A673 (cell line): Measurements from ENCODE around the gene IGFBP4. TPM values are rescaled to one million over a fixed set of nuclear protein-coding genes. Genes with fewer than 3 reads are reported as not detected.

Source experiments
- BruUV-seq: library from RNA; stranded (reverse); fragments of 400-500 nt; replicated peaks from 2 replicates; lab custom pipeline; 2021; lab: Mats Ljungman, UMichigan
- CTCF ChIA-PET: fragments of 300-600 bp; sonication (Branson Sonifier 250); formaldehyde crosslinking; loops from one replicate; lab custom pipeline; 2022; ENCODE audit warnings: antibody characterized with exemption; lab: Charles Lee
- POLR2A ChIA-PET: fragments of 300-600 bp; sonication (Branson Sonifier 250); formaldehyde crosslinking; loops from one replicate; lab custom pipeline; 2022; ENCODE audit warnings: antibody characterized with exemption; ENCODE audit not compliant: low non-redundant PET; lab: Charles Lee
- DNase-seq: peaks from one replicate; pipeline ENCODE4 v3.0.0-alpha.2; 2015; ENCODE audit warnings: low spot score
- H3K27ac ChIP-seq: fragments of 200-600 bp; sonication (generic); 2 replicates; pipeline ENCODE4 v1.5.1; 2016; ENCODE audit warnings: mixed run types, low read depth, mild to moderate bottlenecking, mixed read lengths, antibody characterized with exemption, low read length; ENCODE audit not compliant: poor library complexity, severe bottlenecking
- H3K27me3 ChIP-seq: fragments of 200-600 bp; sonication (generic); replicated peaks from 2 replicates; pipeline ENCODE4 v1.6.1; 2017; ENCODE audit warnings: mixed run types, low read depth, mild to moderate bottlenecking, mixed read lengths, antibody characterized with exemption, low read length; ENCODE audit not compliant: insufficient read depth, poor library complexity
- H3K36me3 ChIP-seq: fragments of 200-600 bp; sonication (generic); 2 replicates; pipeline ENCODE4 v1.6.1; 2016; ENCODE audit warnings: mixed run types, mild to moderate bottlenecking, mixed read lengths, antibody characterized with exemption, low read length; ENCODE audit not compliant: insufficient read depth, poor library complexity, severe bottlenecking
- H3K4me1 ChIP-seq: fragments of 200-600 bp; sonication (generic); 2 replicates; pipeline ENCODE4 v1.6.1; 2017; ENCODE audit warnings: mixed run types, mild to moderate bottlenecking, mixed read lengths, antibody characterized with exemption, low read length; ENCODE audit not compliant: insufficient read depth, poor library complexity, severe bottlenecking
- H3K4me3 ChIP-seq: fragments of 200-600 bp; sonication (generic); 2 replicates; pipeline ENCODE4 v1.5.1; 2016; ENCODE audit warnings: low read depth, mixed run types, mild to moderate bottlenecking, mixed read lengths, low read length; ENCODE audit not compliant: poor library complexity, severe bottlenecking
- H3K9me3 ChIP-seq: fragments of 200-600 bp; sonication (generic); 2 replicates; pipeline ENCODE4 v1.6.1; 2016; ENCODE audit warnings: mixed run types, low read depth, mild to moderate bottlenecking, mixed read lengths, antibody characterized with exemption, low read length; ENCODE audit not compliant: poor library complexity, severe bottlenecking
- CTCF ChIP-seq: fragments of 300-800, 200-600 bp; sonication (generic); conservative IDR thresholded peaks from 2 replicates; pipeline ENCODE4 v1.5.1; 2017; ENCODE audit warnings: low read depth, mild to moderate bottlenecking, antibody characterized with exemption, low read length, moderate library complexity, mixed read lengths
- EZH2 ChIP-seq: fragments of 200-600 bp; sonication (generic); IDR thresholded peaks from 2 replicates; pipeline ENCODE4 v1.6.1; 2017; ENCODE audit warnings: borderline replicate concordance, low read depth, mild to moderate bottlenecking, mixed read lengths, antibody characterized with exemption, low read length; ENCODE audit not compliant: poor library complexity, severe bottlenecking
- intact Hi-C: fragments of 100-400 bp; cut with micrococcal nuclease; formaldehyde crosslinking; loops from one replicate; pipeline ENCODE4 v1.10.0; 2022; ENCODE audit not compliant: unreplicated experiment
- total RNA-seq: library from RNA; stranded (reverse); gene quantifications from 2 replicates; pipeline ENCODE4 v1.2.3, GENCODE V29; 2021

The IGFBP4 gene
- total RNA-seq, 1 experiment from 2014 or later, result 4.8 TPM

- POLR2A ChIA-PET, result interaction anchor here (0.6 kb wide), 1 partner anchor 157 kb away, joined by 7 read pairs; no protein-coding TSS in a partner anchor
Observed at GRCh38 chr17:40436636-40437035, 6.6 kb upstream of the IGFBP4 start.

GRCh38 chr17:40437095-40437732, 6.0 kb upstream of the IGFBP4 start:
- H3K9me3 ChIP-seq, result no peaks in the 10 kb centered on the region
- intact Hi-C loops, result no loop called here
- no peaks in the 10 kb centered on the region for H3K36me3 ChIP-seq
- H3K4me1 ChIP-seq, result no peaks in the 10 kb centered on the region
- H3K4me3 ChIP-seq, result no peak overlapping the region
- ChIA-PET POLR2A (interaction anchor here (0.5 kb wide), 1 partner anchor 35 kb away, joined by 6 read pairs; no protein-coding TSS in a partner anchor), CTCF (no interaction called here)
- H3K27me3 ChIP-seq, result no peaks in the 10 kb centered on the region
- no TSS peak for BruUV-seq
- DNase-seq, result no peak
- H3K27ac ChIP-seq, result no peak overlapping the region
- TF ChIP-seq CTCF, result no peak
- TF ChIP-seq EZH2, result no peak

More at GRCh38 chr17:40436636-40437035, 6.6 kb upstream of the IGFBP4 start:
- no peaks in the 10 kb centered on the region for H3K9me3 ChIP-seq
- CTCF ChIA-PET, result no interaction called here
- H3K27me3 ChIP-seq, result no peaks in the 10 kb centered on the region
- H3K36me3 ChIP-seq, result no peaks in the 10 kb centered on the region
- intact Hi-C loops, result no loop called here
- H3K27ac ChIP-seq, result no peak overlapping the region
- H3K4me3 ChIP-seq, result no peak overlapping the region
- DNase-seq, result no peak
- TF ChIP-seq CTCF (no peak), EZH2 (no peak)
- no TSS peak for BruUV-seq
- H3K4me1 ChIP-seq, result no peaks in the 10 kb centered on the region

- BruUV-seq, result no TSS peak
- Histone ChIP-seq H3K4me3 (no peak overlapping the region), H3K27ac (no peak overlapping the region), H3K4me1 (no peaks in the 10 kb centered on the region), H3K9me3 (no peaks in the 10 kb centered on the region), H3K36me3 (no peaks in the 10 kb centered on the region), H3K27me3 (no peaks in the 10 kb centered on the region)
- CTCF ChIA-PET, result no interaction called here
- DNase-seq, result no peak
- intact Hi-C loops, result loop anchor here (10.0 kb wide), 1 partner anchor 95 kb away; no protein-coding TSS in a partner anchor
- POLR2A ChIA-PET, result no interaction called here
- no peak for TF ChIP-seq EZH2
- TF ChIP-seq CTCF, result no peak
Observed at GRCh38 chr17:40440166-40440565, 3.1 kb upstream of the IGFBP4 start.
